Astrocyte (in vitro differentiated cells and primary cell): ENCODE data around the gene CAPN12. TPM values are rescaled to one million over a fixed set of nuclear protein-coding genes. Genes with fewer than 3 reads are reported as not detected.
"Not testable (repeated sequence)": the region's sequence is repeated elsewhere in the genome, so short reads cannot be mapped to it uniquely, and the experiment has no call there.

Experiments
- DNase-seq: peaks from one replicate; pipeline ENCODE4 v3.0.0-alpha.2; 2010; ENCODE audit warnings: low read depth
- FAIRE-seq: peaks from 2 replicates; lab custom pipeline; 2011; peaks lifted over from hg19 to GRCh38; lab: Jason Lieb, UNC
- H2AFZ ChIP-seq: 2 replicates; pipeline ENCODE4 v1.6.0; 2012; ENCODE audit warnings: low read depth, low read length, inconsistent platforms
- H3K27ac ChIP-seq: 2 replicates; pipeline ENCODE4 v1.5.1; 2011; ENCODE audit warnings: low read depth, low read length, inconsistent platforms
- H3K27me3 ChIP-seq: 2 replicates; pipeline ENCODE4 v1.6.0; 2011; ENCODE audit warnings: low read length, inconsistent platforms; ENCODE audit not compliant: insufficient read depth
- H3K36me3 ChIP-seq: 2 replicates; pipeline ENCODE4 v1.5.1; 2011; ENCODE audit warnings: low read length, inconsistent platforms; ENCODE audit not compliant: insufficient read depth
- H3K4me1 ChIP-seq: 2 replicates; pipeline ENCODE4 v1.5.1; 2011; ENCODE audit warnings: low read length, inconsistent platforms; ENCODE audit not compliant: insufficient read depth
- H3K4me2 ChIP-seq: 2 replicates; pipeline ENCODE4 v1.6.0; 2012; ENCODE audit warnings: low read length, inconsistent platforms
- H3K4me3 ChIP-seq: 2 replicates; pipeline ENCODE4 v1.5.1; 2011; ENCODE audit warnings: low read depth, mild to moderate bottlenecking, low read length, inconsistent platforms; ENCODE audit not compliant: insufficient read depth
- H3K79me2 ChIP-seq: 2 replicates; pipeline ENCODE4 v1.6.0; 2012; ENCODE audit warnings: mild to moderate bottlenecking, low read length, inconsistent platforms; ENCODE audit not compliant: insufficient read depth
- H3K9ac ChIP-seq: 2 replicates; pipeline ENCODE4 v1.6.0; 2012; ENCODE audit warnings: mild to moderate bottlenecking, low read length, inconsistent platforms
- H3K9me3 ChIP-seq: 2 replicates; pipeline ENCODE4 v1.5.1; 2012; ENCODE audit warnings: low read depth, mild to moderate bottlenecking, low read length, inconsistent platforms; ENCODE audit not compliant: insufficient read depth
- H4K20me1 ChIP-seq: 2 replicates; pipeline ENCODE4 v1.6.0; 2012; ENCODE audit warnings: low read length, inconsistent platforms; ENCODE audit not compliant: insufficient read depth
- H3K27ac Mint-ChIP-seq: one replicate; pipeline ENCODE4 v1.8.0; 2021; ENCODE audit warnings: mild to moderate bottlenecking, mixed read lengths; ENCODE audit not compliant: unreplicated experiment
- H3K27me3 Mint-ChIP-seq: one replicate; pipeline ENCODE4 v1.8.0; 2021; ENCODE audit warnings: low read depth, mixed read lengths; ENCODE audit not compliant: unreplicated experiment
- H3K36me3 Mint-ChIP-seq: one replicate; pipeline ENCODE4 v1.8.0; 2021; ENCODE audit warnings: low read depth, mixed read lengths; ENCODE audit not compliant: unreplicated experiment
- H3K4me1 Mint-ChIP-seq: one replicate; pipeline ENCODE4 v1.8.0; 2021; ENCODE audit warnings: low read depth, mixed read lengths; ENCODE audit not compliant: unreplicated experiment
- H3K4me3 Mint-ChIP-seq: one replicate; pipeline ENCODE4 v1.8.0; 2021; ENCODE audit warnings: mild to moderate bottlenecking, moderate library complexity, mixed read lengths; ENCODE audit not compliant: unreplicated experiment
- H3K9me3 Mint-ChIP-seq: one replicate; pipeline ENCODE4 v1.8.0; 2021; ENCODE audit warnings: mild to moderate bottlenecking, mixed read lengths; ENCODE audit not compliant: unreplicated experiment
- CTCF ChIP-seq: IDR thresholded peaks from 2 replicates; pipeline ENCODE4 v1.5.1; 2011; ENCODE audit warnings: low read depth, mild to moderate bottlenecking, inconsistent platforms, low read length, moderate library complexity; ENCODE audit not compliant: insufficient read depth
- EZH2 ChIP-seq: IDR thresholded peaks from 2 replicates; pipeline ENCODE4 v1.6.1; 2012; ENCODE audit warnings: mild to moderate bottlenecking, low read length, inconsistent platforms; ENCODE audit not compliant: insufficient read depth
- total RNA-seq: library from RNA; stranded (reverse); gene quantifications from 2 replicates; pipeline ENCODE4 v1.2.1, GENCODE V29; 2021

Gene CAPN12
- total RNA-seq, 1 donor from 2014 or later = 4.6 TPM

- no peak for FAIRE-seq
- peaks cover 1% of the 10 kb centered on the region for H3K9me3 Mint-ChIP-seq
- no peak overlapping the region for H2AFZ ChIP-seq
Observed at GRCh38 chr19:38774181-38774950, 30.1 kb upstream of the CAPN12 start.

GRCh38 chr19:38773469-38774177 lies 29.3 kb upstream of the CAPN12 start, which contains the start of gene LGALS7:
TSS of gene LGALS7 (minus strand) at chr19:38773517. CDS start at chr19:38773492, 25 bp downstream.
- H3K36me3 ChIP-seq = no peaks in the 10 kb centered on the region
- H2AFZ ChIP-seq = no peak within 1 kb of the TSS
- no peaks in the 10 kb centered on the region for H3K79me2 ChIP-seq
- no peak within 1 kb of the TSS for H3K27ac Mint-ChIP-seq
- no peak within 1 kb of the TSS for H3K27ac ChIP-seq
- FAIRE-seq = no peak
- no peak within 1 kb of the TSS for H3K4me3 Mint-ChIP-seq
- no peaks in the 10 kb centered on the region for H3K4me1 ChIP-seq
- H3K4me1 Mint-ChIP-seq = no peaks in the 10 kb centered on the region
- peaks cover 10% of the 10 kb centered on the region for H3K27me3 Mint-ChIP-seq
- TF ChIP-seq CTCF (no peak), EZH2 (no peak)
- no peak within 1 kb of the TSS for H3K4me2 ChIP-seq
- no peak within 1 kb of the TSS for H3K4me3 ChIP-seq
- H3K27me3 ChIP-seq = no peaks in the 10 kb centered on the region
- H3K9ac ChIP-seq = no peak within 1 kb of the TSS
- H3K36me3 Mint-ChIP-seq = no peaks in the 10 kb centered on the region
- DNase-seq = no peak
- no peaks in the 10 kb centered on the region for H3K9me3 ChIP-seq
- no peaks in the 10 kb centered on the region for H4K20me1 ChIP-seq
- peaks cover 3% of the 10 kb centered on the region for H3K9me3 Mint-ChIP-seq

More at GRCh38 chr19:38774181-38774950, 30.1 kb upstream of the CAPN12 start:
- H3K27me3 ChIP-seq = no peaks in the 10 kb centered on the region
- H3K36me3 ChIP-seq = no peaks in the 10 kb centered on the region
- H3K4me1 Mint-ChIP-seq = no peaks in the 10 kb centered on the region
- no peaks in the 10 kb centered on the region for H3K9me3 ChIP-seq
- DNase-seq = no peak
- H3K4me1 ChIP-seq = no peaks in the 10 kb centered on the region
- H3K4me3 ChIP-seq = no peak overlapping the region
- H3K9ac ChIP-seq = no peak overlapping the region
- H3K27me3 Mint-ChIP-seq = peaks cover 10% of the 10 kb centered on the region
- H3K27ac ChIP-seq = no peak overlapping the region
- H3K79me2 ChIP-seq = no peaks in the 10 kb centered on the region
- H4K20me1 ChIP-seq = no peaks in the 10 kb centered on the region
- no peak overlapping the region for H3K27ac Mint-ChIP-seq
- no peaks in the 10 kb centered on the region for H3K36me3 Mint-ChIP-seq
- H3K4me3 Mint-ChIP-seq = no peak overlapping the region
- no peak for TF ChIP-seq CTCF
- no peak for TF ChIP-seq EZH2
- no peak overlapping the region for H3K4me2 ChIP-seq

- H3K9me3 ChIP-seq, H3K27ac ChIP-seq, H3K79me2 ChIP-seq, H3K4me1 Mint-ChIP-seq, H3K27me3 Mint-ChIP-seq, H3K4me1 ChIP-seq, H3K9ac ChIP-seq, H3K36me3 ChIP-seq, H3K27me3 ChIP-seq, H3K4me3 ChIP-seq, H2AFZ ChIP-seq, H3K9me3 Mint-ChIP-seq, DNase-seq, H4K20me1 ChIP-seq, H3K4me2 ChIP-seq, FAIRE-seq, H3K27ac Mint-ChIP-seq, H3K4me3 Mint-ChIP-seq, H3K36me3 Mint-ChIP-seq: not testable (repeated sequence)
Observed at GRCh38 chr19:38771569-38771968, 27.3 kb upstream of the CAPN12 start.

GRCh38 chr19:38770949-38771275 lies 26.6 kb upstream of the CAPN12 start:
- H3K27ac Mint-ChIP-seq, H3K9me3 ChIP-seq, H3K36me3 ChIP-seq, H3K9me3 Mint-ChIP-seq, H3K9ac ChIP-seq, H3K4me1 ChIP-seq, H3K4me2 ChIP-seq, H3K4me3 ChIP-seq, H3K79me2 ChIP-seq, H3K27ac ChIP-seq, DNase-seq, H3K4me1 Mint-ChIP-seq, H3K36me3 Mint-ChIP-seq, H4K20me1 ChIP-seq, H3K27me3 ChIP-seq, H3K27me3 Mint-ChIP-seq, H2AFZ ChIP-seq, H3K4me3 Mint-ChIP-seq: not testable (repeated sequence)
- FAIRE-seq = peak; percentile 45
